Mucosa of rectum (tissue), 2 donors: ENCODE results near the gene BAZ2B.
"Not testable (repeated sequence)": the region's sequence is repeated elsewhere in the genome, so short reads cannot be mapped to it uniquely, and the experiment has no call there.

Experiments used
- H3K27ac ChIP-seq, 2 donors: one replicate each; pipeline ENCODE4 v1.7.0; 2013; ENCODE audit warnings: inconsistent platforms in 2 of 2, low read depth in 2 of 2, low read length in 2 of 2
- H3K27me3 ChIP-seq, 2 donors: one replicate each; pipeline ENCODE4 v1.7.0; 2013; ENCODE audit warnings: low read length in 2 of 2; ENCODE audit not compliant: control insufficient read depth in 2 of 2, insufficient read depth in 2 of 2
- H3K36me3 ChIP-seq, 2 donors: one replicate each; pipeline ENCODE4 v1.7.0; 2013; ENCODE audit warnings: low read length in 2 of 2; ENCODE audit not compliant: control insufficient read depth in 2 of 2, insufficient read depth in 2 of 2
- H3K4me1 ChIP-seq, 2 donors: one replicate each; pipeline ENCODE4 v1.7.0; 2013; ENCODE audit warnings: low read length in 2 of 2, mild to moderate bottlenecking in 1 of 2; ENCODE audit not compliant: control insufficient read depth in 2 of 2, insufficient read depth in 2 of 2
- H3K4me3 ChIP-seq, 2 donors: one replicate each; pipeline ENCODE4 v1.7.0; 2013; ENCODE audit warnings: low read length in 2 of 2
- H3K9ac ChIP-seq, 2 donors: one replicate each; pipeline ENCODE4 v1.7.0; 2013; ENCODE audit warnings: low read length in 2 of 2, low read depth in 1 of 2, mild to moderate bottlenecking in 1 of 2
- H3K9me3 ChIP-seq, 2 donors: one replicate each; pipeline ENCODE4 v1.7.0; 2013; ENCODE audit warnings: low read length in 2 of 2; ENCODE audit not compliant: control insufficient read depth in 2 of 2
- donor health status: healthy.
- donor health status: Normal muscosa, but diverticular disease.

BAZ2B gene

DNA sequence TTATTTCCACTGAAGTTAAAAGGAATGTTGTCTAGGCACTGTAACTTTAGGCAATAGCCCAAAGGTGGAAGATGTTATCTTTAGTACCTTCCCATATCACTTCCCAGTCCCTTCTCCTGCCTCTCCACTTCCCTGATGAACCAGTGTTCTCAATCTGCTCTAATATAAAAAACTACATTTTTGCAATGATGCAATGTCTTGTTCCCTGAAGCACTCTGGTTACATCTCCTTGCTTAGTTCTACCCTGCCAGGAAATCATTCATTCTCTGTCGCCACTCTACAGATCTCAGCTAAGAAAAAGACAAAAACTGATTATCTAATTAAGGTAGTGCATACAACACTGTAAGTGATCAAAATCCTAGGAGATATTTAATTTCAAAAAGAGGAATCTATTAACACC is 71.3 kb downstream of the BAZ2B start:
- H3K27ac ChIP-seq: no peak overlapping the region
- peaks cover 5 to 8% of the 10 kb centered on the region in 2 donors for H3K36me3 ChIP-seq
- no peaks in the 10 kb centered on the region for H3K9me3 ChIP-seq
- H3K4me1 ChIP-seq: no peaks in the 10 kb centered on the region
- no peak overlapping the region for H3K9ac ChIP-seq
- no peaks in the 10 kb centered on the region for H3K27me3 ChIP-seq
- H3K4me3 ChIP-seq: no peak overlapping the region

- Histone ChIP-seq H3K4me3 (no peak overlapping the region), H3K27me3 (no peaks in the 10 kb centered on the region), H3K27ac (no peak overlapping the region), H3K4me1 (no peaks in the 10 kb centered on the region), H3K36me3 (peaks cover 5 to 8% of the 10 kb centered on the region in 2 donors), H3K9ac (no peak overlapping the region), H3K9me3 (no peaks in the 10 kb centered on the region)
These were observed 74.2 kb downstream of the BAZ2B start for GRCh38 chr2:159542101-159542500.

- Histone ChIP-seq H3K4me1 (no peaks in the 10 kb centered on the region), H3K27ac (no peak overlapping the region), H3K4me3 (no peak overlapping the region), H3K27me3 (no peaks in the 10 kb centered on the region), H3K36me3 (peaks cover 5 to 8% of the 10 kb centered on the region in 2 donors), H3K9ac (no peak overlapping the region), H3K9me3 (no peaks in the 10 kb centered on the region)
These were observed 76.6 kb downstream of the BAZ2B start for GRCh38 chr2:159539701-159540100.

DNA sequence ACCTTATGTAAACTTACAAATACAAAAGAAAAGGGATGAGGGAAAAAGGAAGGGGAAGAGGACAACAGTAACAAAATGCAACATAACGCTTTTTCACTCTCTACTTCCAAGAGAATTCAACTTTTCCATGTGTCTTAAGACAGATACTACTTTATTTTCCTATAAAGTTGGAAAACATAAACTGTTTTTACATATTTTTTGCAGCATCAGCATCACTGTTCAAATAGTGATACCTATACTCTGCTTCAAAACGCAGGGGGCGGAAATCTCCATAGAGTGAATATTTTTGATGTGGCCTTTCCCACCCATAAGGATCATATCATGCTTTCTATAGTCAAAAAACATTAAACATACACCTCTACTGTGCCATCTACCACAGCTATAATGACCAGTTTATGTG is 77.5 kb downstream of the BAZ2B start:
- Histone ChIP-seq H3K27me3 (no peaks in the 10 kb centered on the region), H3K9ac (no peak overlapping the region), H3K4me1 (no peaks in the 10 kb centered on the region), H3K27ac (no peak overlapping the region), H3K9me3 (no peaks in the 10 kb centered on the region), H3K36me3 (peaks cover 5 to 8% of the 10 kb centered on the region in 2 donors), H3K4me3 (no peak overlapping the region)

- H3K27ac ChIP-seq, H3K36me3 ChIP-seq, H3K9ac ChIP-seq, H3K4me3 ChIP-seq, H3K27me3 ChIP-seq, H3K9me3 ChIP-seq, H3K4me1 ChIP-seq: not testable (repeated sequence)
These were observed 81.1 kb downstream of the BAZ2B start for GRCh38 chr2:159535261-159535660.

DNA sequence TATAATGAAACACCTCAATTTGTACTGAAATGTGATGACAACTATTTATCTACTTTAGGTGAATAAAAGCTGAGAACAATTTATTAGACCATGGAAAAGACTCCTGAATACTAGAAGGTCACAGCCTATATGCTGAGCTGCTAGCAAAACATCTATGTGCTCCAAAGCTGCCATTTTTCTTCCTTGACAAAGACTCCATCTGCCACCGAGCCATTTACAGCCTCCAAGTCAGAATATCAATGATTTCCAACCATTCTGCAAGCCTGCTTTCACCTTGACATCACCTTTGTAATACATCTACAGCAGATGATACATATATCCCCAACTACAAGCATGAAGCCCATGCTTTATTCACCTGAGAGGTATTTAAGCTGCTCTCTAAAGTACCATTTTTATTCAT is 84.9 kb downstream of the BAZ2B start:
- no peak overlapping the region for H3K27ac ChIP-seq
- peaks cover 0 to 3% of the 10 kb centered on the region in 2 donors for H3K36me3 ChIP-seq
- no peaks in the 10 kb centered on the region for H3K9me3 ChIP-seq
- no peak overlapping the region for H3K4me3 ChIP-seq
- H3K9ac ChIP-seq: no peak overlapping the region
- H3K27me3 ChIP-seq: no peaks in the 10 kb centered on the region
- no peaks in the 10 kb centered on the region for H3K4me1 ChIP-seq

GRCh38 chr2:159526433-159526832 is 89.9 kb downstream of the BAZ2B start:
- Histone ChIP-seq H3K9me3 (no peaks in the 10 kb centered on the region), H3K27me3 (no peaks in the 10 kb centered on the region), H3K36me3 (peaks cover 0 to 3% of the 10 kb centered on the region in 2 donors), H3K27ac (no peak overlapping the region), H3K9ac (no peak overlapping the region), H3K4me3 (no peak overlapping the region), H3K4me1 (no peaks in the 10 kb centered on the region)

DNA sequence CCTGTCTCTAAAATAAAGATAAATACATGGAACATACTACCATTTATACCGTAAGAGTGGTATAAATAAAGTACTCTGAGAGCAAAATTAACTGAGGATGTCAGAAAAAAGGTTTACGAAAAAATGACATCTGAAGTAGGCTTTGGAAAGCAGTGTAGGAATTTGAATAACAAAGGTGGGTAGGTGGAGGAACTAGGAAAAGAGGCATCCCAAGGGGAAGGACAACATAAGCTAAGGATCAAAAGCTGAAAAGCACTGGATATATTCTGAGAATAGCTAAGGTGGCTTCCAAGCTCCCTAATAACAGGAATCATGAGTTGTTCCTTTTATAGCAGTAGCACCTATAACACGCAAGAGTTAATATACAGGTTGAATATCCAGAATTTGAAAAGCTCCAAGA is 91.3 kb downstream of the BAZ2B start:
- H3K36me3 ChIP-seq: peaks cover 0 to 3% of the 10 kb centered on the region in 2 donors
- no peaks in the 10 kb centered on the region for H3K27me3 ChIP-seq
- H3K4me3 ChIP-seq: no peak overlapping the region
- H3K4me1 ChIP-seq: no peaks in the 10 kb centered on the region
- no peak overlapping the region for H3K9ac ChIP-seq
- no peaks in the 10 kb centered on the region for H3K9me3 ChIP-seq
- H3K27ac ChIP-seq: no peak overlapping the region

GRCh38 chr2:159521272-159521671 is 95.1 kb downstream of the BAZ2B start:
- Histone ChIP-seq H3K4me3 (no peak overlapping the region), H3K27me3 (no peaks in the 10 kb centered on the region), H3K27ac (no peak overlapping the region), H3K9me3 (no peaks in the 10 kb centered on the region), H3K4me1 (no peaks in the 10 kb centered on the region), H3K36me3 (no peaks in the 10 kb centered on the region), H3K9ac (no peak overlapping the region)

DNA sequence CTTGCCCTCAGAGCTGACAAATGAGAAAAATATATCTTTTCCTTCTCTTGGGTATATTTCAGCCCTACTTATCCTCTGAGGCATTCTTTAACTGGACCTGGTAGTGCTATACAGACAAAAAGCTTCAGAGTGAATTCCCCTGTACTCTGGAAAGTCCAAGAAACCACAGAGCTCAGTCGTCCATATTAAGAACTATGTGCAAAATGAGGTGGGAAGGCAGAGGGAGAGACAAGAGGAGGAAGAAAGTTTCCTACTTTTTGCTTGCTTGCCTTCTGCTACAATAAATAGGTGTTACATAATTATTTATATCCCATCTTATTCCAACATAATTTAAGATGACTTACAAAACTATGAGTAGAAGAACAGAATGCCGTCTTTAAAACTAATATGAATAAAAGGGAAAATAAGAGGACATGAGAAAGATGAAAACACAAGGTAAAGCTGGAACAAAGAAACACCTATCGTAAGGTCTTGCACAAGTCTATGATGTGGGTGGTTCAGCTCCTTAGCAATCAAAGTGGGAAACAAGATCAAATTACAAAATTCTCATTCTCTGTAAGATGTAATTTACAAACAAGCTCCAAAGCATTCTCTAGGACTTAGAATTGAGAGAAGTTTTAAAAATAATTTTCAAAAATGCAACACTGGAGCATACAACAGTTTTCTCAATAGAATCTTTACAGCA is 97.9 kb downstream of the BAZ2B start:
- Histone ChIP-seq H3K9ac (no peak overlapping the region), H3K27me3 (no peaks in the 10 kb centered on the region), H3K9me3 (no peaks in the 10 kb centered on the region), H3K36me3 (no peaks in the 10 kb centered on the region), H3K4me1 (peaks cover 0 to 3% of the 10 kb centered on the region in 2 donors), H3K27ac (no peak overlapping the region), H3K4me3 (no peak overlapping the region)
